HepG2 (cell line): Measurements from ENCODE around the gene HNRNPF. TPM values are rescaled to one million over a fixed set of nuclear protein-coding genes. Genes with fewer than 3 reads are reported as not detected.

Experiments used
- AGO1 ChIP-seq: fragments of 200-400 bp; formaldehyde crosslinking; IDR thresholded peaks from 2 replicates; pipeline ENCODE4 v1.6.1; 2017; ENCODE audit warnings: mild to moderate bottlenecking, low read depth, low read length, moderate library complexity; ENCODE audit not compliant: poor library complexity, severe bottlenecking
- HHEX ChIP-seq: IDR thresholded peaks from 2 replicates; pipeline ENCODE4 v1.6.1; 2016; ENCODE audit warnings: control low read depth
- HNF1B ChIP-seq: sonication (generic); formaldehyde crosslinking; IDR thresholded peaks from 2 replicates; pipeline ENCODE4 v1.5.1; 2020; ENCODE audit warnings: mild to moderate bottlenecking, moderate library complexity, missing genetic modification reagents
- IRX3 ChIP-seq: sonication (generic); formaldehyde crosslinking; IDR thresholded peaks from 2 replicates; pipeline ENCODE4 v1.8.1; 2023; ENCODE audit warnings: mild to moderate bottlenecking, low read depth, missing genetic modification reagents, borderline replicate concordance
- KAT8 ChIP-seq: IDR thresholded peaks from 2 replicates; pipeline ENCODE4 v1.6.1; 2016; ENCODE audit warnings: missing genetic modification reagents, missing compliant biosample characterization
- MED13 ChIP-seq: sonication (generic); formaldehyde crosslinking; IDR thresholded peaks from 2 replicates; pipeline ENCODE4 v1.5.0; 2020; ENCODE audit warnings: missing genetic modification reagents
- MTA3 ChIP-seq: sonication (generic); formaldehyde crosslinking; IDR thresholded peaks from 2 replicates; pipeline ENCODE4 v1.4.0; 2020; ENCODE audit warnings: missing genetic modification reagents
- MTF1 ChIP-seq: sonication (generic); formaldehyde crosslinking; IDR thresholded peaks from 2 replicates; pipeline ENCODE4 v1.5.0; 2020; ENCODE audit warnings: missing genetic modification reagents
- PRDM15 ChIP-seq: sonication (generic); formaldehyde crosslinking; IDR thresholded peaks from 2 replicates; pipeline ENCODE4 v1.4.0; 2020; ENCODE audit warnings: missing genetic modification reagents
- PREB ChIP-seq: sonication (generic); formaldehyde crosslinking; IDR thresholded peaks from 2 replicates; pipeline ENCODE4 v1.4.0; 2020; ENCODE audit warnings: missing genetic modification reagents
- REST ChIP-seq, 2 experiments: IDR thresholded peaks; 2 replicates each; pipeline ENCODE4 v1.6.1; 2011 to 2012; ENCODE audit warnings: low read length in 2 of 2, borderline replicate concordance in 1 of 2, low read depth in 1 of 2, mild to moderate bottlenecking in 1 of 2, moderate library complexity in 1 of 2
- SP1 ChIP-seq, 2 experiments: fragments of 450-650 bp in 1 of 2; sonication (generic) in 1 of 2; formaldehyde crosslinking in 1 of 2; IDR thresholded peaks; 2 replicates each; pipeline versions ENCODE4 v1.4.0 to v1.6.1; 2016 to 2020; ENCODE audit warnings: missing genetic modification reagents in 1 of 2
- TEAD2 ChIP-seq: sonication (generic); formaldehyde crosslinking; IDR thresholded peaks from 2 replicates; pipeline ENCODE4 v1.9.0; 2021; ENCODE audit warnings: missing genetic modification reagents
- ZBTB46 ChIP-seq: sonication (generic); formaldehyde crosslinking; IDR thresholded peaks from 2 replicates; pipeline ENCODE4 v1.4.0; 2020; ENCODE audit warnings: mild to moderate bottlenecking, missing genetic modification reagents, borderline replicate concordance
- ZNF329 ChIP-seq: sonication (generic); formaldehyde crosslinking; IDR thresholded peaks from 2 replicates; pipeline ENCODE4 v1.9.0; 2021; ENCODE audit warnings: low read depth, mild to moderate bottlenecking, missing genetic modification reagents
- ZNF382 ChIP-seq: sonication (generic); formaldehyde crosslinking; IDR thresholded peaks from 2 replicates; pipeline ENCODE4 v1.5.0; 2020; ENCODE audit warnings: missing genetic modification reagents, mild to moderate bottlenecking, borderline replicate concordance
- ZNF816 ChIP-seq: sonication (generic); formaldehyde crosslinking; IDR thresholded peaks from 2 replicates; pipeline ENCODE4 v1.8.0; 2022; ENCODE audit warnings: missing genetic modification reagents, mild to moderate bottlenecking, borderline replicate concordance
- ZNF878 ChIP-seq: sonication (generic); formaldehyde crosslinking; IDR thresholded peaks from 2 replicates; pipeline ENCODE4 v1.8.1; 2023; ENCODE audit warnings: mild to moderate bottlenecking, missing genetic modification reagents, moderate library complexity
- polyA plus RNA-seq, 8 experiments: library from polyadenylated mRNA; depleted of rRNA in 3 of 8; stranded (reverse) in 7 of 8; unstranded in 1 of 8; fragments of >200 nt; fragmentation: Illumina TruSeq in 4 of 8; extraction: Trizol in 4 of 8; gene quantifications; 2 replicates each; pipeline versions ENCODE4 v1.2.1 to v1.2.3, GENCODE V29; 2011 to 2016; ENCODE audit warnings: low read depth in 4 of 8, missing spikeins in 1 of 8, mixed read lengths in 1 of 8; ENCODE audit not compliant: insufficient read depth in 1 of 8
- total RNA-seq, 5 experiments: library from RNA; depleted of rRNA; stranded (reverse); fragments of >200 nt; fragmentation: Illumina TruSeq; extraction: Trizol; gene quantifications; 2 replicates each; pipeline ENCODE4 v1.2.3, GENCODE V29; 2016; ENCODE audit warnings: low read depth in 1 of 5

Gene HNRNPF
- total and polyA plus RNA-seq, 2 of the 13 experiments (the other 11 are each of a cell fraction or from before 2014, with no cell fraction given): 166 to 308 TPM

GRCh38 chr10:43377424-43377883 is 31.5 kb downstream of the HNRNPF start (continued):
- TF ChIP-seq PREB (CRISPR knock-in tag): no peak
- TF ChIP-seq ZNF329: no peak
- TF ChIP-seq ZBTB46 (CRISPR knock-in tag): no peak
- 0 out of 2 replicates have a peak, but pooled peaks have one; percentile 61 for TF ChIP-seq TEAD2 (CRISPR knock-in tag)
- TF ChIP-seq ZNF816 (CRISPR knock-in tag): no peak
- no peak for TF ChIP-seq AGO1
- no peak for TF ChIP-seq MTA3
- no peak for TF ChIP-seq REST (IDR thresholded peaks at IDR 0.05; ENCODE audit: borderline replicate concordance in 1 of 2, low read depth in 1 of 2, low read length in 2 of 2)
- no peak for TF ChIP-seq ZNF878
- TF ChIP-seq MED13 (CRISPR knock-in tag): no peak
- no peak for TF ChIP-seq PRDM15
- TF ChIP-seq IRX3 (CRISPR knock-in tag): no peak
- no peak for TF ChIP-seq KAT8
- no peak for TF ChIP-seq HNF1B (CRISPR knock-in tag)
- no peak for TF ChIP-seq ZNF382 (CRISPR knock-in tag)
- no peak for TF ChIP-seq SP1 (IDR thresholded peaks at IDR 0.05)
- TF ChIP-seq SP1 (CRISPR knock-in tag; IDR thresholded peaks at IDR 0.05): 0 out of 2 replicates have a peak, but pooled peaks have one; percentile 35
- no peak for TF ChIP-seq MTF1 (CRISPR knock-in tag)
- no peak for TF ChIP-seq HHEX (CRISPR knock-in tag)
